Colonic mucosa (tissue), 4 donors: ENCODE results near the gene ATG101. TPM values are rescaled to one million over a fixed set of nuclear protein-coding genes. Genes with fewer than 3 reads are reported as not detected.
A peak's percentile ranks its signal among the peaks of the same experiment; 100 is the strongest.

Experiments
- DNase-seq: peaks from one replicate; pipeline ENCODE4 v3.0.0-alpha.2; 2020
- H3K27ac ChIP-seq: fragments of 200-600 bp; one replicate; pipeline ENCODE4 v1.8.0; 2021
- H3K27me3 ChIP-seq: fragments of 200-600 bp; one replicate; pipeline ENCODE4 v1.8.0; 2021
- H3K36me3 ChIP-seq: fragments of 200-600 bp; one replicate; pipeline ENCODE4 v1.8.0; 2021
- H3K4me1 ChIP-seq: fragments of 200-600 bp; one replicate; pipeline ENCODE4 v1.8.0; 2021; ENCODE audit warnings: mild to moderate bottlenecking
- H3K4me3 ChIP-seq: fragments of 200-600 bp; one replicate; pipeline ENCODE4 v1.8.0; 2021
- H3K9ac ChIP-seq, 2 donors: one replicate each; pipeline ENCODE4 v1.7.0; 2013; ENCODE audit warnings: control low read depth in 2 of 2, low read depth in 2 of 2, low read length in 2 of 2
- H3K9me3 ChIP-seq: fragments of 200-600 bp; one replicate; pipeline ENCODE4 v1.8.0; 2021
- intact Hi-C: fragments of 100-400 bp; cut with DNase I; formaldehyde crosslinking; loops from one replicate; pipeline ENCODE4 v1.14.1; 2022
- total RNA-seq, 2 donors: library from RNA; stranded (reverse); fragmentation: NEBNext Ultra II Directional in 1 of 2; extraction: Animal tissue kit (Norgen Biotek cat#: 25700) in 1 of 2; gene quantifications; one replicate each; pipeline ENCODE4 v1.2.1, GENCODE V29; 2021
- TF ChIP-seq, protein P1 (sequence below): fragments of 200-600 bp; IDR thresholded peaks from one replicate; pipeline ENCODE4 v1.8.0; 2022; ENCODE audit warnings: antibody characterized with exemption, mild to moderate bottlenecking
- donor health status: healthy.
- donor health status: DM: no; HTN: no; CAD: no.
- donor health status: DM: no; HTN: no; CAD: no.

Gene ATG101
- total RNA-seq, 2 donors from 2014 or later: 37.7 to 44.0 TPM

DNA sequence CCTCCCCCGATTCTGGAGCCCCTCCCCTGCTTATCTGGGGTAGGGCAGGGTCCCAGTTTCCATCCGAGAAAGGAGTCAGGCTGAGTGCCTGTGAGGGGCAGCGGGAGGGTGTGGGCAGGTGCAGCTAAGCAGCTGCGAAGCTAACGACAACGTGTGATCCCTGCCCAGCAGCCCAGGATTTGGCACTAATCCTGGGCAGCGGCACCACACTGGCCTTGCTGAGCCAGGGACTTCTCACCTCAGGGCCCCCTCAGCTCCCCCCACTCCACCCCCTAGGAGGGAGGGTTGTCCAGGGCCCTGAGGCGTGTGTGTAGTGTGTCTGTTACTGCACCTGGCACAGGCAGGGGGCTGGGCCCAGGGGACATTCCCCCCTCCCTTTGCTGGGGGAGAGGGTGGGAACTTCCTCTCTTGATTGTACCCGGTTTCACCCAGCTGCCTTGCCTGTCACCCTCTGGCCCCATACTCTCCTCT lies 11.5 kb downstream of the ATG101 start:
- DNase-seq: no peak
- intact Hi-C loops: no loop called here
- no peaks in the 10 kb centered on the region for H3K4me1 ChIP-seq
- H3K4me3 ChIP-seq: no peak overlapping the region
- H3K27ac ChIP-seq: peak overlapping the region; percentile 44
- no peaks in the 10 kb centered on the region for H3K27me3 ChIP-seq
- TF ChIP-seq, protein P1, sequence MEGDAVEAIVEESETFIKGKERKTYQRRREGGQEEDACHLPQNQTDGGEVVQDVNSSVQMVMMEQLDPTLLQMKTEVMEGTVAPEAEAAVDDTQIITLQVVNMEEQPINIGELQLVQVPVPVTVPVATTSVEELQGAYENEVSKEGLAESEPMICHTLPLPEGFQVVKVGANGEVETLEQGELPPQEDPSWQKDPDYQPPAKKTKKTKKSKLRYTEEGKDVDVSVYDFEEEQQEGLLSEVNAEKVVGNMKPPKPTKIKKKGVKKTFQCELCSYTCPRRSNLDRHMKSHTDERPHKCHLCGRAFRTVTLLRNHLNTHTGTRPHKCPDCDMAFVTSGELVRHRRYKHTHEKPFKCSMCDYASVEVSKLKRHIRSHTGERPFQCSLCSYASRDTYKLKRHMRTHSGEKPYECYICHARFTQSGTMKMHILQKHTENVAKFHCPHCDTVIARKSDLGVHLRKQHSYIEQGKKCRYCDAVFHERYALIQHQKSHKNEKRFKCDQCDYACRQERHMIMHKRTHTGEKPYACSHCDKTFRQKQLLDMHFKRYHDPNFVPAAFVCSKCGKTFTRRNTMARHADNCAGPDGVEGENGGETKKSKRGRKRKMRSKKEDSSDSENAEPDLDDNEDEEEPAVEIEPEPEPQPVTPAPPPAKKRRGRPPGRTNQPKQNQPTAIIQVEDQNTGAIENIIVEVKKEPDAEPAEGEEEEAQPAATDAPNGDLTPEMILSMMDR: no peak
- H3K9me3 ChIP-seq: no peaks in the 10 kb centered on the region
- H3K36me3 ChIP-seq: no peaks in the 10 kb centered on the region
- peak overlapping the region; percentile 48 to 50 for H3K9ac ChIP-seq

DNA sequence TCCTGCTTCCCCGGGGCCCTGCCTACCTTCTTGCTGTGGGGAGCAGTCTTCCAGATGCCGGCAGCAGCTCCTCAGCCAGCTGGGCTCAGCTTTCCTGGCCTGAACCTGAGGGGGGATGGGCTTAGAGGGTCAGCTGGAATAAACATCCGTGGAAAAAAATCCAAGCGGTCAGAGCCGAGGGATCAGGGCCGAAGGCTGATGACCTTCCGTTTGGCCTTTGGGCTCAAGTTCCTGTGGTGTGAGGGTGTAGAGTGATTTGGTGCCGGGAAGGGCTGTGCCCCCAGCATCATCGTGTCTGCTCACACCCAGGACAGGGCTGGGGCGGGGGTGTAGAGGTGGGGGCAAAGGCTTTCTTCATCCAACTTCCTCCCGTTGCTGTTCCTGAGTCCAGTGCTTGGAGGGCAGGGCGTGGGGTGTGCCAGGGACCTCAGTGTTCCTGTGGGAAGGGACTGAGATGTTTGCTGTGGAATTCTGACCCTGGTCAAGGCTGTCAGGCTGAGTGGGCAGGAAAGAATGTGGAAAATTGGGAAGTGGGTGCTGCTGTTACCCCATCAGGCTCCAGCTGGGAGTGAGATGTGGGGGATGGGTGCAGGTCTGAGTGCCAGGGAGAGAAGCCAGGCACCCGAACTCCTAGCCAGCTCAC lies 12.4 kb downstream of the ATG101 start:
- H3K9me3 ChIP-seq: no peaks in the 10 kb centered on the region

DNA sequence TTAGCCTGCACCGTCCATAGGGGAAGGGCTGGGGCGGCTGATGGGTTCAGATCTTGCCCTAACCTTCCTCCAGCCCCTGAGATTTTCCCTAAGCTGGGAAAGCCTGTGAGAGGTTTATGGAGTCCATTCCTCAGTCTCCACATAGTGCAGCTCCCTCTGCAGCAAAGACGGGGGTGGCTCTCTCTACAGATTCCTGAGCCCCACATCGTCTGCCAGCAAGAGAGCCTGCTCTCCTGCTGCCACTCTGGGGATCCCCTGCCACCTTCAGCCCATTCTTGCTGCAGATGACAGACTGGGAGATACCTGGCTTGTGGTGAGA lies 12.8 kb downstream of the ATG101 start:
- Histone ChIP-seq H3K9ac (no peak overlapping the region), H3K9me3 (no peaks in the 10 kb centered on the region), H3K27ac (peak overlapping the region; percentile 44), H3K4me1 (no peaks in the 10 kb centered on the region), H3K27me3 (no peaks in the 10 kb centered on the region), H3K4me3 (no peak overlapping the region), H3K36me3 (no peaks in the 10 kb centered on the region)
- TF ChIP-seq, protein P1: no peak
- intact Hi-C loops: no loop called here
- no peak for DNase-seq

More for the DNA sequence above, 12.4 kb downstream of the ATG101 start:
- peak overlapping the region; percentile 44 for H3K27ac ChIP-seq
- H3K4me1 ChIP-seq: no peaks in the 10 kb centered on the region
- no peak for DNase-seq
- no peaks in the 10 kb centered on the region for H3K36me3 ChIP-seq
- peak overlapping the region in 1 of 2 donors; percentile 50 for H3K9ac ChIP-seq
- no peaks in the 10 kb centered on the region for H3K27me3 ChIP-seq
- TF ChIP-seq, protein P1: no peak
- intact Hi-C loops: no loop called here
- H3K4me3 ChIP-seq: no peak overlapping the region

DNA sequence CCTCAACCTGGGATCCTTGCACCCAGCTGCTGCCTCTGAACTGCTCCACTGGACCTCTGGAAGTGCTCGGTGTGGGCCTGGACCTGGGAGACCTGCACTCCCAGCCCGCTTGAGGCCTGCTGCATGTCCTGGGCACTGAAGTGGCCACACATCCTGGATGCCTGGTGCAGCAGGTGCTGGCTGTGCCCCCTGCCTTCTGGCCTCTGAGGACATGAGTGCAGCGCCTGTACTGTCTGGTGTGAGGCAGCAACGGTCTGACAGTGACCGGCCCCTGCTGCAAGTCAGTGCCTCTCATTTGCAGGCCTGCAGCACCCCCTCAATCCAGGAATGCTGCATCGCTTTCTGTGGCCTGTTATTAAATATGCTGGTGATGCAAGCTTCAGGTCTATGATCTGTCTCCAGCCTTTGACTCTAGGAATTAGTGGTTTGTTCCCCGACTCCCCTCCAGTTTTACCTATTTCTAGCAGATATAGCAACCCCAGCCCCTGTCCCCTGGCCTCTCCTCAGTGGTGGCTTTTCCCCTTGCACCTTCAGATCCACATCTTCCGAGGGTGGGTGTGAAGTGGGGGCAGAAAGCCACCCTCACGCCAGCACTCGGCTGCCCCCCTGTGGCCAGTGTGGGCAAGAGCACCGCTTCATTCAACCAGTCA lies 13.3 kb downstream of the ATG101 start:
- H3K9me3 ChIP-seq: no peaks in the 10 kb centered on the region
- H3K27ac ChIP-seq: no peak overlapping the region
- H3K4me3 ChIP-seq: no peak overlapping the region
- peak; percentile 64 for DNase-seq
- H3K9ac ChIP-seq: no peak overlapping the region
- TF ChIP-seq, protein P1: peak; percentile 97
- H3K4me1 ChIP-seq: no peaks in the 10 kb centered on the region
- H3K27me3 ChIP-seq: no peaks in the 10 kb centered on the region
- intact Hi-C loops: loop anchor here (1.0 kb wide), 1 partner anchor 58 kb away; no protein-coding TSS in a partner anchor
- H3K36me3 ChIP-seq: no peaks in the 10 kb centered on the region

DNA sequence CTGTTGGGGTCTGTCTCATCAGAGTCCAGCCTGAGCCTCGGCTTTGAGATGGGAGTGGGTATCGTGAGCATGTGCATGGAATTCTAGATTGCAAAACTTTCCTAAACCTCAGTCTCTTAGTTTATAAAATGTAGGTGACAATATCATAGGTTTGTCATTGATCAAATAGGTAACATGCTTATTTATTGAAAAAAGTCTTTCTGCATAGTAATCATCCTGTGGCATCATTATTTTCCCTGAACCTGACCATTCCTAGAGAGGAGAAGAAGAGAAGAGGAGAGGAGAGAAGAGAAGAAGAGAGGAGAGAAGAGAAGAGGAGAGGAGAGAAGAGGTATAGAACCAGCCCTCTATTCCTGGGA lies 13.8 kb downstream of the ATG101 start:
- DNase-seq: no peak
- H3K4me1 ChIP-seq: no peaks in the 10 kb centered on the region
- H3K9ac ChIP-seq: no peak overlapping the region
- TF ChIP-seq, protein P1: no peak
- no peaks in the 10 kb centered on the region for H3K36me3 ChIP-seq
- no peaks in the 10 kb centered on the region for H3K9me3 ChIP-seq
- H3K27me3 ChIP-seq: no peaks in the 10 kb centered on the region
- H3K27ac ChIP-seq: no peak overlapping the region
- intact Hi-C loops: loop anchor here (1.0 kb wide), 1 partner anchor 58 kb away; no protein-coding TSS in a partner anchor
- H3K4me3 ChIP-seq: no peak overlapping the region
